Measurements from ENCODE around the gene RIOX2.
"Not testable (repeated sequence)": the region's sequence is repeated elsewhere in the genome, so short reads cannot be mapped to it uniquely, and the experiment has no call there.

The RIOX2 gene

GRCh38 chr3:97971679-97972567, at the start of gene RIOX2:
RIOX2 (minus strand) TSS chr3:97972431; CDS start chr3:97967593, 4,838 bp downstream.
- peak; percentile 52 to 61 for DNase-seq (ENCODE audit: low read depth in 2 of 2)

GRCh38 chr3:98020412-98020811, 48.2 kb upstream of the RIOX2 start:
- no peak for DNase-seq (ENCODE audit: low read depth in 2 of 2)

- no peak for DNase-seq (ENCODE audit: low read depth in 2 of 2)
These were observed 46.1 kb upstream of the RIOX2 start for GRCh38 chr3:98018301-98018700.

- no peak for DNase-seq (ENCODE audit: low read depth in 2 of 2)
These were observed 42.0 kb upstream of the RIOX2 start for GRCh38 chr3:98014268-98014585.

GRCh38 chr3:98013411-98014267, 41.4 kb upstream of the RIOX2 start:
- DNase-seq (ENCODE audit: low read depth in 2 of 2): no peak

- DNase-seq (ENCODE audit: low read depth in 2 of 2): no peak
These were observed 40.7 kb upstream of the RIOX2 start for GRCh38 chr3:98012979-98013378.

GRCh38 chr3:98010883-98011449, 38.7 kb upstream of the RIOX2 start:
- DNase-seq (ENCODE audit: low read depth in 2 of 2): not testable (repeated sequence)

GRCh38 chr3:98010194-98010882, 38.1 kb upstream of the RIOX2 start:
- DNase-seq (ENCODE audit: low read depth in 2 of 2): no peak

GRCh38 chr3:98008855-98009254, 36.6 kb upstream of the RIOX2 start:
- DNase-seq (ENCODE audit: low read depth in 2 of 2): no peak

- no peak for DNase-seq (ENCODE audit: low read depth in 2 of 2)
These were observed 33.2 kb upstream of the RIOX2 start for GRCh38 chr3:98005438-98005837.

GRCh38 chr3:98004721-98005120, 32.5 kb upstream of the RIOX2 start:
- no peak for DNase-seq (ENCODE audit: low read depth in 2 of 2)

- DNase-seq (ENCODE audit: low read depth in 2 of 2): no peak
These were observed 31.2 kb upstream of the RIOX2 start for GRCh38 chr3:98003306-98003969.

- no peak for DNase-seq (ENCODE audit: low read depth in 2 of 2)
These were observed 30.5 kb upstream of the RIOX2 start for GRCh38 chr3:98002717-98003116.

- DNase-seq (ENCODE audit: low read depth in 2 of 2): no peak
These were observed 27.8 kb upstream of the RIOX2 start for GRCh38 chr3:97999994-98000393.

GRCh38 chr3:97999103-97999502, 26.9 kb upstream of the RIOX2 start:
- DNase-seq (ENCODE audit: low read depth in 2 of 2): no peak

- DNase-seq (ENCODE audit: low read depth in 2 of 2): no peak
These were observed 24.8 kb upstream of the RIOX2 start for GRCh38 chr3:97996988-97997387.

GRCh38 chr3:97994328-97994945, 22.2 kb upstream of the RIOX2 start:
- DNase-seq (ENCODE audit: low read depth in 2 of 2): no peak

- no peak for DNase-seq (ENCODE audit: low read depth in 2 of 2)
These were observed 21.3 kb upstream of the RIOX2 start for GRCh38 chr3:97993526-97993925.

GRCh38 chr3:97992547-97993173, 20.4 kb upstream of the RIOX2 start:
- no peak for DNase-seq (ENCODE audit: low read depth in 2 of 2)

GRCh38 chr3:97991293-97991682, 19.1 kb upstream of the RIOX2 start:
- DNase-seq (ENCODE audit: low read depth in 2 of 2): no peak

All from activated CD4-positive, alpha-beta T cell treated with anti-CD3 and anti-CD28 coated beads for 24 hours (primary cell).